Body of pancreas (tissue), 4 donors: ENCODE data around the gene MPZL1.
"Not testable (repeated sequence)": the region's sequence is repeated elsewhere in the genome, so short reads cannot be mapped to it uniquely, and the experiment has no call there.

Source experiments
- CTCF ChIP-seq, 7 experiments: fragments of 450-650 bp in 4 of 7; fragments of 200-600 bp in 3 of 7; sonication (generic) in 3 of 7; IDR thresholded peaks; one replicate each; pipeline ENCODE4 v1.5.1; 2016 to 2019; ENCODE audit warnings: antibody characterized with exemption in 7 of 7
- POLR2A ChIP-seq, 3 donors: fragments of 450-650 bp; IDR thresholded peaks; one replicate each; pipeline ENCODE4 v1.6.1; 2016; ENCODE audit warnings: antibody characterized with exemption in 3 of 3, mild to moderate bottlenecking in 2 of 3

- TF ChIP-seq CTCF, POLR2A (IDR thresholded peaks at IDR 0.05): not testable (repeated sequence)
Observed at GRCh38 chr1:167741103-167741502, 19.3 kb downstream of the MPZL1 start.
